ENCODE results near the gene MPO. TPM values are rescaled to one million over a fixed set of nuclear protein-coding genes. Genes with fewer than 3 reads are reported as not detected.

MPO gene
- total RNA-seq, 1 donor from 2014 or later: 0.42 TPM

DNA sequence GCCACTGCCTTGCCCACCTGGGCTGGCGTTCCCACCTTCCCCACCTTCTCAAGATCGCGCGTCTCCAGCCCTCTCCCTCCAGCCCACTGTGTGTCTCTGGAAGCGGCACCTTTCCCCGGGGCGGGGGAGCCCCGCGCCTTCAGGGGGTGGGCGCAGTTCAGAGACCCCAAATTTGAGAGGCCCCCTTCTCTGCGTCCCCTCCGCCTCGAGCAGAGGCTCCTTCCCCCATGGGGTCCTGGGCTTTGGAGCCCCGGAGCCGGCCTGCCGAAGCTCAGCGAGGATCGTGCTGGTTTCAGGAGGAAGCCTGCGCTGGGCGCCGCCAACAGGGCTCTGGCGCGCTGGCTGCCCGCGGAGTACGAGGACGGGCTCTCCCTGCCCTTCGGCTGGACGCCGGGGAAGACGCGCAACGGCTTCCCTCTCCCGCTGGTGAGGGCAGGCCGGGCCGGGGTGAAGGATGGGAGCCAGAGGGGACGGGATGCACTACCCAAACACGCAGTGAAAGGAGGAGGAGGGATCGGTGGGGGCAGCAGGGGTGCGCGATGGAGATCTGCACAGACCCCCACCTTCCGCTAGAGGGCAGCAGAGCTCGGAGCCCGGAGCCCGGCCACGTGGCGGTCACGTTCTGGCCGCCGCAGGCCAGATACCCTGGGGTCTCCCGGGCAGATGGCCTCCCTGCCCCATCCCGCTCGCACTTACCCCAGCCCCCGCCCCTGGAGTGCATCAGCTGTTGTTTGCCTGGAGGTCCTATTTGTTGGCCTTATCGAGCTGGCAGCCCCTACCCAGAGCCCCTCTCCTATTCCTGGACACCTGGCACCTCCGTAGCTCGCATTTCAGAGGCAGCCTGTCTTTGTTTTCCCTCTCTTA is 31.2 kb downstream of the MPO start:
- intact Hi-C loops (cut with micrococcal nuclease): no loop called here
- DNase-seq (peak; percentile 76), ATAC-seq (peak; percentile 94)

DNA sequence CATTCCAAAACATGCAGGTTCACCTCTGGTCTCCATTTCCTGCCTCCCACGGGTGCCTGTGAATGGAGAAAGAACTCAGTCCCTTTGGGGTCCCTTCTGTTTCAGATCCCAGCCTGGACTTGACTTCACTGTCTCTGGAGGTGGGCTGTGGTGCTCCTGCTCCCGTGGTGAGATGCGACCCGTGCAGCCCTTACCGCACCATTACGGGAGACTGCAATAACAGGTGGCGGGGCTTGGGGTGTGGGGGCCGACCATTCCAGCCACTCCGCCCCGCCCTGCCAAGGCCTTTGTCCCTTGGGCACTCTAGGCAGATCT is 31.8 kb downstream of the MPO start:
- peak; percentile 10 for ATAC-seq
- intact Hi-C loops (cut with micrococcal nuclease): no loop called here
- DNase-seq: no peak

- ATAC-seq: no peak
- intact Hi-C loops (cut with micrococcal nuclease): no loop called here
- no peak for DNase-seq
Measured at GRCh38 chr17:58247511-58248363, 33.0 kb downstream of the MPO start.

DNA sequence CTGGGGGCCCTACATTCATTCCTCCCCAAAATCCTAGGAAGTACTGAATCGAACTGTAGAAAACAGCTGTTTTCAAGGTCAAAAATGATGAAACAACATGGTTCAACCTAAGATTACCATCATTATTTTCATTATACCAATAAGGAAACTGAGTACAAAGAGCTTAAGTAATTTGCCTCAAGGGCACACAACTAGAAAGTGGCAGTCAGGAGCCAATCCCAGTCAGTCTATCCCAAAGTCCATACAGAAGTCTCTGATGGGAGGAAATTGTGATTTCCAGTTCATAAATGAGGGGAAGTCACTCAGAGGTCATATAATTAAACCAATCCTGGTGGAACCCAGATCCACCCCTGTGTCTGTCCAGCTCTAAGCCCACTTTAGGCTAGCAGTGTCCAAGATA is 34.0 kb downstream of the MPO start:
- intact Hi-C loops (cut with micrococcal nuclease): no loop called here
- no peak for DNase-seq
- ATAC-seq: no peak

DNA sequence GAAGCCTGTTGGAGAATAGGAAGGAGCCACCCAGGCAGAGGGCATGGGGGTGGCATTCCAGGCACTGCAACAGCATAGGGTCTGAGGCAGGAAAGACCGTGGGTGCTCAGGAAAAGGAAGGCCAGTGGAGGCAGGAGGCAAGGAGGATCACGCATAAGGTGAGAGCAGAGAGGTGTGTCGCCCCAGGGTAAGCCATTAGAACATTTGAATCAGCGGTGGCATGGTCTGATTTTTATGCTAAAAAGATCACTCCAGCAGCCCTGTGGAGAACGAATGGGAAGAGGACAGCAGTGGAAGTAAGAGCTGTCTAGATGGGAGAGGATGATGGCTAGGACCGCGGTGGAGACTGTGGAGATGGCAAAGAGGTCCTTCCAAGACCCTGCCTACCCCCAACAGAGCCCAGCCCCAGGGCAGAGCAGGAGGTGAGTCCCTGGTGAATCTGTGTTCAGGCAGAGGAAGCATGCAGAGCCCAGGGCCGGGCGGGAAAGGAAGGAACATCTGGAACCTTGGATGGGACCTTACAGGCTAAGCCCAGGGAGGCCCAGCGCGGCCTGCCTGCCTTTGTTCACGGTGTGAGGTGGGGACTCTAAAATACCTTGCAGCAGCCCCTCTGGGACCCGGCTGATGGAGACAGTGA is 34.5 kb downstream of the MPO start:
- intact Hi-C loops (cut with micrococcal nuclease): no loop called here
- ATAC-seq (no peak), DNase-seq (no peak)

GRCh38 chr17:58245428-58246103 is 35.2 kb downstream of the MPO start:
- DNase-seq (no peak), ATAC-seq (no peak)
- intact Hi-C loops (cut with micrococcal nuclease): no loop called here

GRCh38 chr17:58244963-58245362 is 35.8 kb downstream of the MPO start:
- ATAC-seq (no peak), DNase-seq (no peak)
- intact Hi-C loops (cut with micrococcal nuclease): no loop called here

DNA sequence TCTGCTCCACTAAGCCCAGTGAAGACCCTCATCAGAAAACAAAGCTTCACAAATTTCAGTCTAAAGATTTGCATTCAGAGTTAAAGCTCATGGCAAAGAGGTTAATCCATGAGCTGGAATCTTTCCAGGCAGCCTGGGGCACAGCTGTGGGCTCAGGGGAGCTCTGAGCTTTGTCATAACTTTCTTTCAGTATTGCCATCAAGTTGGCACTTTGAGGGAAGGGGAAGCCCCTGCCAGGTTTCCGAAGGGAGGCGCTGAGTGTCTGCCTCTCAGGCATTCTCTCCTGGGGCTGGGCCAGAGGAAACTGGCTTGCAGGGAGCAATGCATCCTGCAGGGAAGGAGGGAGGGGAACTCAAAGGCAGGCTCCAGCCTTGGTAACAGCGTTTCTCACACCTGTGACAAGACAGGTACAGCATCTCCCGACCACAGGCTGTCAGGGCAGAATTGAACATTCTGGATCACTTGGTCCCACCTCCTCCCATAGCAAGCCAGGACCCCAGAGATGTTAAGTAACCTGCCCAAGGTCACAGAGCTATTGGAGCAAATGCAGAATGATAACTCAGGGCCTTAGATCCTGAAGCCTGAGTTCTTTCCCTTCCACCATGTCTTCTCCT is 38.5 kb downstream of the MPO start:
- intact Hi-C loops (cut with micrococcal nuclease): no loop called here
- ATAC-seq (no peak), DNase-seq (no peak)

- ATAC-seq: no peak
- no peak for DNase-seq
- intact Hi-C loops (cut with micrococcal nuclease): no loop called here
Measured at GRCh38 chr17:58239987-58240386, 40.7 kb downstream of the MPO start.

DNA sequence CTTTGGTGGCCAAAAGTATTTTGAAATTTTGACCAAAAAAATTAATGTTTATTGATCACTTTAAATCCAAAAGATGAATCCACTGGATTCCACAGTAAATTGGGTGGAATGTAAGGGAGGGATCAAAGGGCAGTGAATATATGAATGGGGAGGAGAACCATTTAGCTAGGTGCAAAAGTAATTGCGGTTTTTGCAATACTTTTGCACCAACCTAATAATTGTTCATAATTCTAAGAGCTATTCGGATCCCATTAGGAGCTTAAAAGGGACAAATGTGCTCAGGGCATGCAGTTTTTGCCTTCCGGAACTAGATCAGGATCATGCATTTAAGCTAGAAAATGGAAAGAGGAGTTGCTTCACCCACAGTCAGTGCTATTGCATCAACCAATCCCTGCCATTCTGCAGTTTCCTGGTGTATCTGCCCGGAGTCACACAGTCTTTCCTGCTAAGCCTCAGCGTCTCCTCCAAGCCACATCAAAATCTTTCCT is 42.5 kb downstream of the MPO start, which contains the start of gene LPO:
Gene LPO (plus strand): TSS at position 438 of the 488 bp plus-strand sequence. CDS start 4,396 bp downstream, outside the sequence.
- DNase-seq: no peak
- intact Hi-C loops (cut with micrococcal nuclease): no loop called here
- ATAC-seq: no peak

DNA sequence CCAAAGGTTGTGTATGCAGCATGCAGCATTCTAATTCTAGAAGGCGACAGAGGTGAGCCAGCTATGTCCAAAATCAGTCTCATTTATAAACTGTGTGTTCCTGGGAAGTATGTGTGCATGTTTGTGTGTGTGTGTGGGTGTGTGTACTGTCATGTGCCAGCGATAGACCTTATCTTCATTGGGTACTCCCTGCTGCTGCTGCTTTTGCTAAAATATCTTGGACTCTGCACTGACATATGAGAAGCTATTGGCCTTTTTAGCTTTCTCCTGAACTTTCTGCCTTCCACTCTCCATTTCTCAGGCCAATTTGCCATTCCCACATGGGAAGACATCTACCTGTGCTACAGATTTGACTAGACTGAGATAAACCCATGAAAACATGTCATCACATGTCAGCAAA is 44.3 kb downstream of the MPO start:
- ATAC-seq: no peak
- DNase-seq: no peak
- intact Hi-C loops (cut with micrococcal nuclease): no loop called here

DNA sequence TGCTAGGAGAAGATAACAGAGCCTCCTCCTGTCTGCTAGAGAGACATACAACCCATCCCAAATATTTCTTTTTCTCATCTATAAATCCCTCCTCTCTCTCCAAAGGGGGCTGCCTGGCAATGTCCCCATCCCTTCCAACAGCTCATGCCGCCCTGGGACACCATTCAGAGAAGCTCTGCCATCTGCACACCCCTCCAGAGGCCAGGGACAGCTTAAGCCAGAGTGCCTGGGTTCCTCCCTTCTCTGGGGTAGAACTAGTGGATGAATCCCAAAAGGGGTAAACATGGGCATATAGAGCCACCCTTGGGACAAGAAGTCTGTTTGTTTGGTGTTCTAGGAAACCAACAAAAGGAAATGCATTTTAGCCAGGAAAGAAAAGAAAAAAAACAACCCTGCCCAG is 44.9 kb downstream of the MPO start:
- intact Hi-C loops (cut with micrococcal nuclease): no loop called here
- ATAC-seq: no peak
- no peak for DNase-seq

- ATAC-seq (no peak), DNase-seq (no peak)
- intact Hi-C loops (cut with micrococcal nuclease): no loop called here
Measured at GRCh38 chr17:58234512-58234911, 46.2 kb downstream of the MPO start.

- DNase-seq (no peak), ATAC-seq (no peak)
- intact Hi-C loops (cut with micrococcal nuclease): no loop called here
Measured at GRCh38 chr17:58233543-58233942, 47.2 kb downstream of the MPO start.

- ATAC-seq (peak; percentile 47), DNase-seq (no peak)
- intact Hi-C loops (cut with micrococcal nuclease): no loop called here
Measured at GRCh38 chr17:58232707-58233156, 48.0 kb downstream of the MPO start.

- no peak for ATAC-seq
- no peak for DNase-seq
- intact Hi-C loops (cut with micrococcal nuclease): no loop called here
Measured at GRCh38 chr17:58231641-58232040, 49.1 kb downstream of the MPO start.

DNA sequence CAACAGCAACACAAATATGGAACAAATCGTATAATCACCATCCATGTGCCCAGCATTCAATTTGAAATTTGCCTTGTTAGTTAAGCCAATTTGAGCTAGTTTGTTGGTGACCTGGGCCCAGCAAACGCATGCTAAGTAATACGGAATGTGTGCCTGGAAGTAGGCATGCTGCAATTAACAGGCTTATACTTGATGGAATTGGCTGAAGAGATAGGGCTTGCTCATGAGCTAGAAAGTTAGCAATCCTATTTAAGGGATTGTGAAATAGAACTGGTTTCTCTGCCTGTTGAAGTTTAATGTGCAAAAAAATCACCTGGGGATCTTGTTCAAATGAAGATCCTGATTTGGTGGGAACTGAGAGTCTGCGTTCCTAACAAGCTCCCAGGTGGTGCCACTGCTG is 50.9 kb downstream of the MPO start:
- DNase-seq (no peak), ATAC-seq (no peak)
- intact Hi-C loops (cut with micrococcal nuclease): no loop called here

- ATAC-seq: no peak
- intact Hi-C loops (cut with micrococcal nuclease): no loop called here
- DNase-seq: no peak
Measured at GRCh38 chr17:58229384-58229783, 51.4 kb downstream of the MPO start.

DNA sequence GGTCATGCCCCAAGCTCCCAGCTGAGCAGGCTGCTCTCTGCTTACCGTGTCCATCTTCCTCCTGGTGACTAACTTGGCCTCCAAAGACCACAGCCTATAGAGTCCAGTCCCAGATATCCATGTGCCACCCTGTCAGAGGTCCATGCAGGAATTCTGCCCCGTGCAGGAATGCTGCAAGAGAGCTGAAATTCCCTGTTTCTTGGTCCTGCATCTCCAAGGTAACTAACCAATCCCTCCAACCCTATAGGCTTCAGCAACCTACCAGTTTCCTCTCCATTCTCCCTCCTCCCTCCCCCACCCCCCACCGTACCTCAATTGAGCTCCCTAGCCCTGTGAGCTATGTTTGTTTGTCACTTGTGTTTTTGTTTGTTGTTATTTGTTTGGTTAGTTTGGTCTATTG is 52.1 kb downstream of the MPO start:
- intact Hi-C loops (cut with micrococcal nuclease): no loop called here
- no peak for ATAC-seq
- no peak for DNase-seq
